HS-27A (cell line): ENCODE results near the gene SPACA5.
"Not testable (repeated sequence)": the region's sequence is repeated elsewhere in the genome, so short reads cannot be mapped to it uniquely, and the experiment has no call there.

ENCODE experiments used
- DNase-seq: peaks from one replicate; pipeline ENCODE4 v3.0.0-alpha.2; 2012; ENCODE audit warnings: low read depth, missing footprints

Gene SPACA5

GRCh38 chrX:48021026-48021900 is 14.5 kb downstream of the SPACA5 start:
- DNase-seq, result peak; percentile 66

GRCh38 chrX:48022100-48022499 is 15.3 kb downstream of the SPACA5 start:
- no peak for DNase-seq

- DNase-seq, result no peak
These were observed 15.9 kb downstream of the SPACA5 start for GRCh38 chrX:48022738-48023137.

GRCh38 chrX:48025561-48025960 is 18.8 kb downstream of the SPACA5 start:
- DNase-seq, result peak; percentile 35

GRCh38 chrX:48027545-48027944 is 20.8 kb downstream of the SPACA5 start:
- DNase-seq, result not testable (repeated sequence)

- no peak for DNase-seq
These were observed 21.3 kb downstream of the SPACA5 start for GRCh38 chrX:48028091-48028490.

GRCh38 chrX:48030237-48030636 is 23.4 kb downstream of the SPACA5 start:
- DNase-seq, result no peak

- DNase-seq, result not testable (repeated sequence)
These were observed 23.9 kb downstream of the SPACA5 start for GRCh38 chrX:48030641-48031173.

GRCh38 chrX:48035891-48036290 is 29.1 kb downstream of the SPACA5 start:
- no peak for DNase-seq

- DNase-seq, result no peak
These were observed 36.3 kb downstream of the SPACA5 start for GRCh38 chrX:48043056-48043455.

- peak; percentile 7 for DNase-seq
These were observed 38.9 kb downstream of the SPACA5 start for GRCh38 chrX:48045410-48046311.

GRCh38 chrX:48046846-48047245 is 40.1 kb downstream of the SPACA5 start:
- DNase-seq, result no peak

- no peak for DNase-seq
These were observed 52.0 kb downstream of the SPACA5 start for GRCh38 chrX:48058621-48059295.

GRCh38 chrX:48059296-48059639 is 52.5 kb downstream of the SPACA5 start:
- DNase-seq, result no peak
